Heart right ventricle (tissue), 16 donors: Measurements from ENCODE around the gene MMP24. TPM values are rescaled to one million over a fixed set of nuclear protein-coding genes. Genes with fewer than 3 reads are reported as not detected.
"Not testable (repeated sequence)": the region's sequence is repeated elsewhere in the genome, so short reads cannot be mapped to it uniquely, and the experiment has no call there.

Source experiments
- ATAC-seq, 8 donors: fragments of 200-7000 bp; cut with Tn5 transposase; one replicate each; pipeline ENCODE4 v1.9.1; 2020; ENCODE audit warnings: mild to moderate bottlenecking in 8 of 8, moderate library complexity in 8 of 8, moderate number of reproducible peaks in 1 of 8
- DNase-seq, 2 donors: peaks; one replicate each; pipeline ENCODE4 v3.0.0-alpha.2; 2020
- H3K27ac ChIP-seq, 10 donors: fragments of 200-600 bp; sonication (generic) in 2 of 10; one replicate each; pipeline versions ENCODE4 v1.5.0 to v1.8.0; 2020 to 2022; ENCODE audit warnings: mild to moderate bottlenecking in 3 of 10
- H3K27me3 ChIP-seq, 7 donors: fragments of 200-600 bp; one replicate each; pipeline ENCODE4 v1.8.0; 2021 to 2022; ENCODE audit warnings: mild to moderate bottlenecking in 2 of 7
- H3K36me3 ChIP-seq, 9 donors: fragments of 200-600 bp; sonication (generic) in 1 of 9; one replicate each; pipeline versions ENCODE4 v1.5.0 to v1.8.0; 2020 to 2022; ENCODE audit warnings: mild to moderate bottlenecking in 2 of 9
- H3K4me1 ChIP-seq, 9 donors: fragments of 200-600 bp; sonication (generic) in 1 of 9; one replicate each; pipeline versions ENCODE4 v1.5.0 to v1.8.0; 2020 to 2022; ENCODE audit warnings: mild to moderate bottlenecking in 4 of 9
- H3K4me3 ChIP-seq, 10 donors: fragments of 200-600 bp; sonication (generic) in 2 of 10; one replicate each; pipeline versions ENCODE4 v1.5.0 to v1.8.0; 2020 to 2022; ENCODE audit warnings: mild to moderate bottlenecking in 7 of 10, moderate library complexity in 2 of 10
- H3K9me3 ChIP-seq, 11 donors: fragments of 200-600 bp in 10 of 11; sonication (generic) in 2 of 11; one replicate each; pipeline versions ENCODE4 v1.5.0 to v1.8.0; 2013 to 2022; ENCODE audit warnings: mild to moderate bottlenecking in 2 of 11, control low read depth in 1 of 11, moderate library complexity in 1 of 11
- WGBS, 2 donors: extraction: QIAGEN DNeasy Blood & Tissue Kit; methylation state at CpG; one replicate each; pipeline ENCODE4 v1.1.7; 2013; ENCODE audit warnings: inconsistent platforms in 1 of 2; 5-methylcytosine and 5-hydroxymethylcytosine counted together
- intact Hi-C, 10 donors: fragments of 100-400 bp; cut with DNase I; formaldehyde crosslinking; loops; one replicate each; pipeline versions ENCODE4 v1.11.1 to v1.14.2; 2022
- polyA plus RNA-seq, 2 donors: library from polyadenylated mRNA; stranded (reverse); fragments of 200-250 nt; gene quantifications; one replicate each; pipeline ENCODE4 v1.2.3, GENCODE V29; 2013
- total RNA-seq, 10 donors: library from RNA; stranded (reverse); fragmentation: NEBNext Ultra II Directional in 3 of 10; extraction: Animal tissue kit (Norgen Biotek cat#: 25700) in 3 of 10; gene quantifications; one replicate each; pipeline versions ENCODE4 v1.2.1 to v1.2.4, GENCODE V29; 2021 to 2023
- TF ChIP-seq, protein P1 (sequence below), 9 donors: fragments of 200-600 bp; sonication (generic) in 2 of 9; IDR thresholded peaks; one replicate each; pipeline versions ENCODE4 v1.5.0 to v1.8.0; 2021 to 2022; ENCODE audit warnings: antibody characterized with exemption in 9 of 9, mild to moderate bottlenecking in 5 of 9, moderate library complexity in 1 of 9
- donor health status: Arrhythmogenic right ventricular cardiomyopathy.
- donor health status: ischemic (EF 13 %, LVEDD 7.1; RV severe dilation, severe dysfunction).
- donor health status: healthy with polysubstance abuse.
- donor health status: DM: no; HTN: yes; CAD: no.
- donor health status: DM: no; HTN: no; CAD: no.
- donor health status: ischemic (EF 25% LVEDD 6.9; RV normal size, moderate dysfunction).
- donor health status: ischemic (EF 25% LVEDD 5.7; RV mildly dilated, moderate dysfunction).
- donor health status: healthy.
- donor health status: DM: yes; HTN: yes; CAD: no.
- donor health status: Ischemic cardiomyopathy.
- donor health status: ischemic (EF 35%, LVEDD 5.7; RV mildly dilated, moderate dysfunction).
- donor health status: nonischemic (EF 11% LVEDD 7.7; RV severe dilation, severe dysfunction).
- donor health status: DM: yes; HTN: yes; CAD: no.
- donor health status: PGD.
- donor health status: ischemic (EF 29% LVEDD 5.4; RV normal size, mild dysfunction).
- donor health status: nonischemic (EF 23%, LVEDD 6.1; RV moderate dilation, normal function).

Gene MMP24
- total and polyA plus RNA-seq, 12 donors, result 0.09 to 1.2 (median 0.22) TPM; not detected in 1

DNA sequence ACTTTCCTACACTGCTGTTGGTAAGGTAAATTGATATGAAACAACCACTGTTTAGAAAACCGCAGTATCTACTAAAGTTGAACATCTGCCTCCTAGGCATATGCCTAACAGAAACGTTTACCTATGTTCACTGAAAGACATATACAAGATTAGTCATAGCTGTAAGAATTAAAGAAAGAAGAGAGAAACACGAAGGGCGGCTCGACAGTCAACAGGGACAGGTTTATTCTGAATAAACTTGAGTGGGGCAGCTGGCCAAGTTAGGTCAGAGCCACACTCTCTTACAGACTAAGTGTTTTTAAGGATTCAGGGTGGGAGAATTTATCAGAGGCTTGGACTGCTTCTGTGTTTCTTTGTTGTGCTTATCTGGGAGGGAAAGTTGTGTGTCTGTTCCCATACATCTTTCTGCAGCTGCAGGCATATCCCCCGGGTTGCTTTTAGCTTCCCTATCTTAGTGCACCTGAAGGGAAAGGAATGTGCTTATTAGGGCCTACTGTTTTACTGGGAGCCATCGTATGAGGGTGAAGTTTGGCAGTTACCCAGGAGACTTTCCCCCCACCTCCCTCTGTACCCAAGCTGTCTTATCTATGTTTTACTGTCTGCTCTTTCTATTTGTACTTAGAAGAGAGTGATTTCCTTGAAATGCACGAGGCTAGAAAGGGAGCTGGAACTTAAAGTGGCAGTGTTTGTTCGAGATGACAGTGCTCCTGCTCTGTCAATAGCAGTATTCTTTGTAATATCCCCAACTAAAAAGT, 34.2 kb upstream of the MMP24 start:
- DNase-seq (no peak), ATAC-seq (no peak)
- H3K4me3 ChIP-seq, result no peak overlapping the region
- 39 to 40% methylated on average over 9 of the region's 9 CpGs for WGBS, 2 donors
- no peak overlapping the region for H3K27ac ChIP-seq
- no peaks in the 10 kb centered on the region for H3K36me3 ChIP-seq
- H3K4me1 ChIP-seq, result peaks cover 0 to 15% (median 0%) of the 10 kb centered on the region in 9 donors
- TF ChIP-seq, protein P1, sequence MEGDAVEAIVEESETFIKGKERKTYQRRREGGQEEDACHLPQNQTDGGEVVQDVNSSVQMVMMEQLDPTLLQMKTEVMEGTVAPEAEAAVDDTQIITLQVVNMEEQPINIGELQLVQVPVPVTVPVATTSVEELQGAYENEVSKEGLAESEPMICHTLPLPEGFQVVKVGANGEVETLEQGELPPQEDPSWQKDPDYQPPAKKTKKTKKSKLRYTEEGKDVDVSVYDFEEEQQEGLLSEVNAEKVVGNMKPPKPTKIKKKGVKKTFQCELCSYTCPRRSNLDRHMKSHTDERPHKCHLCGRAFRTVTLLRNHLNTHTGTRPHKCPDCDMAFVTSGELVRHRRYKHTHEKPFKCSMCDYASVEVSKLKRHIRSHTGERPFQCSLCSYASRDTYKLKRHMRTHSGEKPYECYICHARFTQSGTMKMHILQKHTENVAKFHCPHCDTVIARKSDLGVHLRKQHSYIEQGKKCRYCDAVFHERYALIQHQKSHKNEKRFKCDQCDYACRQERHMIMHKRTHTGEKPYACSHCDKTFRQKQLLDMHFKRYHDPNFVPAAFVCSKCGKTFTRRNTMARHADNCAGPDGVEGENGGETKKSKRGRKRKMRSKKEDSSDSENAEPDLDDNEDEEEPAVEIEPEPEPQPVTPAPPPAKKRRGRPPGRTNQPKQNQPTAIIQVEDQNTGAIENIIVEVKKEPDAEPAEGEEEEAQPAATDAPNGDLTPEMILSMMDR (IDR thresholded peaks at IDR 0.05), result no peak
- no peaks in the 10 kb centered on the region for H3K27me3 ChIP-seq
- peaks cover 0 to 27% (median 6%) of the 10 kb centered on the region in 11 donors for H3K9me3 ChIP-seq
- intact Hi-C loops, result no loop called here

DNA sequence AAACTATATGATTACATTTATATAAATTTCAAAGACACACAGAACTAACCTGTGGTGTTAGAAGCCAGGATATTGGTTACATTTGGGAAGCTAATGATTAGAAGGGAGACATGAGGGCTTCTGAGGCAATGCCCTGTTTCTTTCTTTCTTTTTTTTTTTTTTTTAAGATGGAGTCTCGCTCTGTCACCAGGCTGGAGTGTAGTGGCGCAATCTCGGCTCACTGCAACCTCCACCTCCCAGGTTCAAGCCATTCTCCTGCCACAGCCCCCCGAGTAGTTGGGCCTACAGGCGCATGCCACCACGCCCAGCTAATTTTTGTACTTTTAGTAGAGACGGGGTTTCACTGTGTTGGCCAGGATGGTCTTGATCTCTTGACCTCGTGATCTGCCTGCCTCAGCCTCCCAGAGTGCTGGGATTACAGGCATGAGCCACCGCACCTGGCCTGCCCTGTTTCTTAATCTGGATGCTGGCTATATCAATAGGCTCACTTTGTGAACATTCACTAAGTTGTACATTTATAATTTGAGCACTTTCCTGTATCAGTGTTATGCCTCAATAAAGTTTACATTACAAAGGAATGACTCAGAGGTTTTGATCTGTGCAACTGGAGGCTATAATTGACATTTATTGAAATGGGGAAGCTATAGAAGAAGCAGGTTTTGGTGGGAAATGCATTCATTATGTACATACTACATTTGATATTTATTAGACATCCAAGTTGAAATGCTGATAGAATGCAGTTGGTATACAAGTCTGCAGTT, 33.3 kb upstream of the MMP24 start:
- 95 to 98% methylated on average over 9 of the region's 9 CpGs for WGBS, 2 donors
- Histone ChIP-seq H3K4me1 (peaks cover 0 to 15% (median 0%) of the 10 kb centered on the region in 9 donors), H3K9me3 (peaks cover 0 to 32% (median 6%) of the 10 kb centered on the region in 11 donors)
- H3K27ac ChIP-seq, H3K36me3 ChIP-seq, DNase-seq, H3K27me3 ChIP-seq, ATAC-seq, intact Hi-C loops, H3K4me3 ChIP-seq: not testable (repeated sequence)

DNA sequence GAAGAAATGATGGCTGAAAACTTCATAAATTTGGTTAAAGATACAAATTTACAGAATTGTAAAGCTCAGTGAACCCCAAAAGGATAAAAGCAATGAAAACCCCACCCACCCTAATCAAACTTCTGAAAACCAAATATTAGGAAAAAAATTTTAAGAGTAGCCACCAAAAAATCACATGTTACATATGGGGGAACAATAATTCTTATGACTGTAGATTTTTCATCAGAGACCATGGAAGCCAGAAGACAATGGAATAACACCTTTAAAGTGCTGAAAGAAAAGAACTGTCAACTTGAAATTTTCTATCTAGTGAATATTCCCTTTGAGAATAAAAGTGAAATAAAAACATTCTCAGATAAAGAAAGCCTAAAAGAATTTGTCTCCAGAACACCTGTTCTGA, 30.2 kb upstream of the MMP24 start:
- TF ChIP-seq, protein P1 (IDR thresholded peaks at IDR 0.05), result no peak
- Histone ChIP-seq H3K9me3 (peaks cover 0 to 46% (median 11%) of the 10 kb centered on the region in 11 donors), H3K4me3 (no peak overlapping the region), H3K27me3 (no peaks in the 10 kb centered on the region), H3K36me3 (peaks cover 0 to 7% (median 0%) of the 10 kb centered on the region in 9 donors), H3K27ac (no peak overlapping the region), H3K4me1 (peaks cover 0 to 13% (median 0%) of the 10 kb centered on the region in 9 donors)
- intact Hi-C loops, result no loop called here
- no peak for ATAC-seq
- no peak for DNase-seq

DNA sequence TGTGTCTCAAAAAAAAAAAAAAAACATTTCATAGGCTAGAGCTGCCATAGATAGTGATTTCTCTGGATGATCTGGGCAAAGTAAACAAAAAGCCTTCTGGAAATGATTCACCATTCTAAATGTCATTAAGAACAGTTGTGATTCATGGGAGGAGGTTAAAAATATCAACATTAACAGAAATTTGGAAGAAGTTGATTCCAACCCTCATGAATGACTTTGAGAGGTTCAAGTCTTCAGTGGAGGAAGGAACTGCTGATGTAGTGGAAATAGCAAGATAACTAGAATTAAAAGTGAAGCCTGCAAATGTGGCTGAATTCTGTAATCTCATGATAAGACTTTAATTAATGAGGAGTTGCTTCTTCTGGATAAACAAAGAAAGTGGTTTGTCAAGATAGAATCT, 26.8 kb upstream of the MMP24 start:
- no peak overlapping the region for H3K4me3 ChIP-seq
- no peak overlapping the region for H3K27ac ChIP-seq
- intact Hi-C loops, result loop anchor here in 3 of 10 donors (10.0 kb wide), 2 partner anchors 55 to 365 kb away; partner anchors contain the start of gene EDEM2 (in 1 of the 3)
- H3K36me3 ChIP-seq, result peaks cover 0 to 17% (median 0%) of the 10 kb centered on the region in 9 donors
- H3K27me3 ChIP-seq, result no peaks in the 10 kb centered on the region
- H3K4me1 ChIP-seq, result peaks cover 0 to 9% (median 0%) of the 10 kb centered on the region in 9 donors
- ATAC-seq, result no peak
- H3K9me3 ChIP-seq, result peaks cover 0 to 46% (median 11%) of the 10 kb centered on the region in 11 donors
- no peak for DNase-seq
- TF ChIP-seq, protein P1 (IDR thresholded peaks at IDR 0.05), result no peak
